Measurements from ENCODE around the gene HERC3. TPM values are rescaled to one million over a fixed set of nuclear protein-coding genes. Genes with fewer than 3 reads are reported as not detected.
A peak's percentile ranks its signal among the peaks of the same experiment; 100 is the strongest.

The HERC3 gene
- total and polyA plus RNA-seq, 10 of the 15 experiments (the other 5 are each of a cell fraction or from before 2014, with no cell fraction given), result 0.52 to 18.2 (median 2.8) TPM

DNA sequence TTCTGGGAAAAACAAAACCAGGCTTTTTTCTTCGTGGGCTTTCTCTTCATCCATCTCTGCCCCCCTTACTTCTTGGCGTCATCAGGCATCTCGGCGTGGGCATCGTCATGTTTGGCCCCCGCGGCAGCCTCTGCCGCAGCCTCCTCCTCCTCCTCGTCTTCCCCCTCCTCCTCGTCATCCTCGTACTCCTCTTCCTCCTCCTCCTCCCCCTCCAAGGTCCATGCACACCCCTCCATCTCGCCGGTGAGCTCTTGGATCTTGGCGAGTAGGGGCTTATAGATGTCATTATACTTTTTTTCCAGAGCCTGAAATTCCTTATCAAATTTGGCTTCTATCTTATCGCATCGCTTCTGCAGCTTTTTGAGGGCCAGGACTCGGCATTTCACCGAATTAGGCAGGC is 104.9 kb downstream of the HERC3 start (continued):
- TF ChIP-seq, protein P1, sequence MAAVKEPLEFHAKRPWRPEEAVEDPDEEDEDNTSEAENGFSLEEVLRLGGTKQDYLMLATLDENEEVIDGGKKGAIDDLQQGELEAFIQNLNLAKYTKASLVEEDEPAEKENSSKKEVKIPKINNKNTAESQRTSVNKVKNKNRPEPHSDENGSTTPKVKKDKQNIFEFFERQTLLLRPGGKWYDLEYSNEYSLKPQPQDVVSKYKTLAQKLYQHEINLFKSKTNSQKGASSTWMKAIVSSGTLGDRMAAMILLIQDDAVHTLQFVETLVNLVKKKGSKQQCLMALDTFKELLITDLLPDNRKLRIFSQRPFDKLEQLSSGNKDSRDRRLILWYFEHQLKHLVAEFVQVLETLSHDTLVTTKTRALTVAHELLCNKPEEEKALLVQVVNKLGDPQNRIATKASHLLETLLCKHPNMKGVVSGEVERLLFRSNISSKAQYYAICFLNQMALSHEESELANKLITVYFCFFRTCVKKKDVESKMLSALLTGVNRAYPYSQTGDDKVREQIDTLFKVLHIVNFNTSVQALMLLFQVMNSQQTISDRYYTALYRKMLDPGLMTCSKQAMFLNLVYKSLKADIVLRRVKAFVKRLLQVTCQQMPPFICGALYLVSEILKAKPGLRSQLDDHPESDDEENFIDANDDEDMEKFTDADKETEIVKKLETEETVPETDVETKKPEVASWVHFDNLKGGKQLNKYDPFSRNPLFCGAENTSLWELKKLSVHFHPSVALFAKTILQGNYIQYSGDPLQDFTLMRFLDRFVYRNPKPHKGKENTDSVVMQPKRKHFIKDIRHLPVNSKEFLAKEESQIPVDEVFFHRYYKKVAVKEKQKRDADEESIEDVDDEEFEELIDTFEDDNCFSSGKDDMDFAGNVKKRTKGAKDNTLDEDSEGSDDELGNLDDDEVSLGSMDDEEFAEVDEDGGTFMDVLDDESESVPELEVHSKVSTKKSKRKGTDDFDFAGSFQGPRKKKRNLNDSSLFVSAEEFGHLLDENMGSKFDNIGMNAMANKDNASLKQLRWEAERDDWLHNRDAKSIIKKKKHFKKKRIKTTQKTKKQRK (IDR thresholded peaks at IDR 0.05; ENCODE audit: low read depth, low read length), result no peak
- TF ChIP-seq, protein P2, sequence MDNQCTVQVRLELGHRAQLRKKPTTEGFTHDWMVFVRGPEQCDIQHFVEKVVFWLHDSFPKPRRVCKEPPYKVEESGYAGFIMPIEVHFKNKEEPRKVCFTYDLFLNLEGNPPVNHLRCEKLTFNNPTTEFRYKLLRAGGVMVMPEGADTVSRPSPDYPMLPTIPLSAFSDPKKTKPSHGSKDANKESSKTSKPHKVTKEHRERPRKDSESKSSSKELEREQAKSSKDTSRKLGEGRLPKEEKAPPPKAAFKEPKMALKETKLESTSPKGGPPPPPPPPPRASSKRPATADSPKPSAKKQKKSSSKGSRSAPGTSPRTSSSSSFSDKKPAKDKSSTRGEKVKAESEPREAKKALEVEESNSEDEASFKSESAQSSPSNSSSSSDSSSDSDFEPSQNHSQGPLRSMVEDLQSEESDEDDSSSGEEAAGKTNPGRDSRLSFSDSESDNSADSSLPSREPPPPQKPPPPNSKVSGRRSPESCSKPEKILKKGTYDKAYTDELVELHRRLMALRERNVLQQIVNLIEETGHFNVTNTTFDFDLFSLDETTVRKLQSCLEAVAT (IDR thresholded peaks at IDR 0.05), result no peak

GRCh38 chr4:88697588-88698329 is 105.5 kb downstream of the HERC3 start, which contains the start of gene NAP1L5:
TSS of gene NAP1L5 (minus strand) at chr4:88697829. CDS start at chr4:88697754, 75 bp downstream.
- Histone ChIP-seq H3K9me3 (replicated peaks; ENCODE audit: control insufficient read depth, insufficient read depth, low read length) (no peaks in the 10 kb centered on the region), H2AFZ (ENCODE audit: control insufficient read depth, low read depth, low read length) (peak within 1 kb of the TSS; percentile 76), H3K9ac (ENCODE audit: control insufficient read depth, insufficient read depth, low read length) (peak within 1 kb of the TSS; percentile 57), H3K36me3 (ENCODE audit: control insufficient read depth in 2 of 2, insufficient read depth in 2 of 2, low read length in 1 of 2) (no peaks in the 10 kb centered on the region), H3K4me3 (peak within 1 kb of the TSS; percentile 82), H3K27ac (ENCODE audit: control insufficient read depth, insufficient read depth) (peak within 1 kb of the TSS; percentile 33), H3K79me2 (ENCODE audit: control insufficient read depth, insufficient read depth, low read length) (no peaks in the 10 kb centered on the region), H4K20me1 (ENCODE audit: control insufficient read depth, insufficient read depth) (no peaks in the 10 kb centered on the region), H3K4me1 (ENCODE audit: control insufficient read depth, insufficient read depth, low read length) (no peaks in the 10 kb centered on the region), H3K27me3 (replicated peaks in 1 of 2; ENCODE audit: control insufficient read depth in 2 of 2, insufficient read depth in 2 of 2, low read length in 1 of 2) (no peaks in the 10 kb centered on the region), H3K4me2 (ENCODE audit: control insufficient read depth, insufficient read depth) (peak within 1 kb of the TSS; percentile 65)
- peak; percentile 95 for ATAC-seq
- SMC1A ChIA-PET (ENCODE audit: uncharacterized antibody, unreplicated experiment), result no interaction called here
- DNase-seq (ENCODE audit: low read depth, low spot score), result peak; percentile 7
- in situ Hi-C loops (cut with MboI), result no loop called here
- POLR2A ChIA-PET, result no interaction called here
- no peak for FAIRE-seq
- intact Hi-C loops (cut with micrococcal nuclease; ENCODE audit: unreplicated experiment), result no loop called here
- RAD21 ChIA-PET (ENCODE audit: unreplicated experiment), result no interaction called here
- CTCF ChIA-PET, result interaction anchor here (0.5 to 1.0 kb wide), 4 partner anchors 37 to 1199 kb away, joined by 3 to 4 read pairs (median 3); no protein-coding TSS in a partner anchor
- no TSS peak for BruUV-seq (replicated peaks)
- 47% methylated on average over 30 of the region's 40 CpGs for WGBS (ENCODE audit: insufficient coverage, insufficient replicate concordance, low lambda C conversion rate, missing lambda C conversion rate)
- TF ChIP-seq RAD51 (IDR thresholded peaks at IDR 0.05), result peak; percentile 22; the same call in 1 of the 2 replicates
- 0 out of 2 replicates have a peak, but pooled peaks have one; percentile 11 for TF ChIP-seq IKZF1 (conservative IDR thresholded peaks at IDR 0.05)
- TF ChIP-seq BCL11A (IDR thresholded peaks at IDR 0.05; ENCODE audit: low read depth, low read length), result no peak
- peak; percentile 96 for TF ChIP-seq CREB1 (IDR thresholded peaks at IDR 0.05; ENCODE audit: low read depth)
- no peak for TF ChIP-seq CEBPB (IDR thresholded peaks at IDR 0.05; ENCODE audit: borderline replicate concordance in 1 of 2, low read depth in 2 of 2, low read length in 2 of 2)
- TF ChIP-seq USF2 (IDR thresholded peaks at IDR 0.05; ENCODE audit: borderline replicate concordance, low read depth, low read length), result peak; percentile 15; the same call in 1 of the 2 replicates
- TF ChIP-seq MYB (IDR thresholded peaks at IDR 0.05; ENCODE audit: borderline replicate concordance, low read depth, low read length), result no peak
- TF ChIP-seq, protein P3, sequence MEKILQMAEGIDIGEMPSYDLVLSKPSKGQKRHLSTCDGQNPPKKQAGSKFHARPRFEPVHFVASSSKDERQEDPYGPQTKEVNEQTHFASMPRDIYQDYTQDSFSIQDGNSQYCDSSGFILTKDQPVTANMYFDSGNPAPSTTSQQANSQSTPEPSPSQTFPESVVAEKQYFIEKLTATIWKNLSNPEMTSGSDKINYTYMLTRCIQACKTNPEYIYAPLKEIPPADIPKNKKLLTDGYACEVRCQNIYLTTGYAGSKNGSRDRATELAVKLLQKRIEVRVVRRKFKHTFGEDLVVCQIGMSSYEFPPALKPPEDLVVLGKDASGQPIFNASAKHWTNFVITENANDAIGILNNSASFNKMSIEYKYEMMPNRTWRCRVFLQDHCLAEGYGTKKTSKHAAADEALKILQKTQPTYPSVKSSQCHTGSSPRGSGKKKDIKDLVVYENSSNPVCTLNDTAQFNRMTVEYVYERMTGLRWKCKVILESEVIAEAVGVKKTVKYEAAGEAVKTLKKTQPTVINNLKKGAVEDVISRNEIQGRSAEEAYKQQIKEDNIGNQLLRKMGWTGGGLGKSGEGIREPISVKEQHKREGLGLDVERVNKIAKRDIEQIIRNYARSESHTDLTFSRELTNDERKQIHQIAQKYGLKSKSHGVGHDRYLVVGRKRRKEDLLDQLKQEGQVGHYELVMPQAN (conservative IDR thresholded peaks at IDR 0.05), result no peak
- TF ChIP-seq BHLHE40 (IDR thresholded peaks at IDR 0.05; ENCODE audit: borderline replicate concordance in 1 of 2, low read depth in 2 of 2, low read length in 1 of 2), result 0 out of 4 replicates have a peak, but pooled peaks of 1 of the 2 experiments have one; percentile 4
- TF ChIP-seq YY1 (IDR thresholded peaks at IDR 0.05; ENCODE audit: low read depth, low read length), result peak; percentile 86
- TF ChIP-seq RUNX3 (IDR thresholded peaks at IDR 0.05; ENCODE audit: low read length), result 0 out of 2 replicates have a peak, but pooled peaks have one; percentile 22
